Astrocyte (in vitro differentiated cells and primary cell): ENCODE data around the gene SORT1. TPM values are rescaled to one million over a fixed set of nuclear protein-coding genes. Genes with fewer than 3 reads are reported as not detected.

Experiments used
- DNase-seq: peaks from one replicate; pipeline ENCODE4 v3.0.0-alpha.2; 2010; ENCODE audit warnings: low read depth
- FAIRE-seq: peaks from 2 replicates; lab custom pipeline; 2011; peaks lifted over from hg19 to GRCh38; lab: Jason Lieb, UNC
- H2AFZ ChIP-seq: 2 replicates; pipeline ENCODE4 v1.6.0; 2012; ENCODE audit warnings: low read depth, low read length, inconsistent platforms
- H3K27ac ChIP-seq: 2 replicates; pipeline ENCODE4 v1.5.1; 2011; ENCODE audit warnings: low read depth, low read length, inconsistent platforms
- H3K27me3 ChIP-seq: 2 replicates; pipeline ENCODE4 v1.6.0; 2011; ENCODE audit warnings: low read length, inconsistent platforms; ENCODE audit not compliant: insufficient read depth
- H3K36me3 ChIP-seq: 2 replicates; pipeline ENCODE4 v1.5.1; 2011; ENCODE audit warnings: low read length, inconsistent platforms; ENCODE audit not compliant: insufficient read depth
- H3K4me1 ChIP-seq: 2 replicates; pipeline ENCODE4 v1.5.1; 2011; ENCODE audit warnings: low read length, inconsistent platforms; ENCODE audit not compliant: insufficient read depth
- H3K4me2 ChIP-seq: 2 replicates; pipeline ENCODE4 v1.6.0; 2012; ENCODE audit warnings: low read length, inconsistent platforms
- H3K4me3 ChIP-seq: 2 replicates; pipeline ENCODE4 v1.5.1; 2011; ENCODE audit warnings: low read depth, mild to moderate bottlenecking, low read length, inconsistent platforms; ENCODE audit not compliant: insufficient read depth
- H3K79me2 ChIP-seq: 2 replicates; pipeline ENCODE4 v1.6.0; 2012; ENCODE audit warnings: mild to moderate bottlenecking, low read length, inconsistent platforms; ENCODE audit not compliant: insufficient read depth
- H3K9ac ChIP-seq: 2 replicates; pipeline ENCODE4 v1.6.0; 2012; ENCODE audit warnings: mild to moderate bottlenecking, low read length, inconsistent platforms
- H3K9me3 ChIP-seq: 2 replicates; pipeline ENCODE4 v1.5.1; 2012; ENCODE audit warnings: low read depth, mild to moderate bottlenecking, low read length, inconsistent platforms; ENCODE audit not compliant: insufficient read depth
- H4K20me1 ChIP-seq: 2 replicates; pipeline ENCODE4 v1.6.0; 2012; ENCODE audit warnings: low read length, inconsistent platforms; ENCODE audit not compliant: insufficient read depth
- H3K27ac Mint-ChIP-seq: one replicate; pipeline ENCODE4 v1.8.0; 2021; ENCODE audit warnings: mild to moderate bottlenecking, mixed read lengths; ENCODE audit not compliant: unreplicated experiment
- H3K27me3 Mint-ChIP-seq: one replicate; pipeline ENCODE4 v1.8.0; 2021; ENCODE audit warnings: low read depth, mixed read lengths; ENCODE audit not compliant: unreplicated experiment
- H3K36me3 Mint-ChIP-seq: one replicate; pipeline ENCODE4 v1.8.0; 2021; ENCODE audit warnings: low read depth, mixed read lengths; ENCODE audit not compliant: unreplicated experiment
- H3K4me1 Mint-ChIP-seq: one replicate; pipeline ENCODE4 v1.8.0; 2021; ENCODE audit warnings: low read depth, mixed read lengths; ENCODE audit not compliant: unreplicated experiment
- H3K4me3 Mint-ChIP-seq: one replicate; pipeline ENCODE4 v1.8.0; 2021; ENCODE audit warnings: mild to moderate bottlenecking, moderate library complexity, mixed read lengths; ENCODE audit not compliant: unreplicated experiment
- H3K9me3 Mint-ChIP-seq: one replicate; pipeline ENCODE4 v1.8.0; 2021; ENCODE audit warnings: mild to moderate bottlenecking, mixed read lengths; ENCODE audit not compliant: unreplicated experiment
- EZH2 ChIP-seq: IDR thresholded peaks from 2 replicates; pipeline ENCODE4 v1.6.1; 2012; ENCODE audit warnings: mild to moderate bottlenecking, low read length, inconsistent platforms; ENCODE audit not compliant: insufficient read depth
- total RNA-seq: library from RNA; stranded (reverse); gene quantifications from 2 replicates; pipeline ENCODE4 v1.2.1, GENCODE V29; 2021
- TF ChIP-seq, protein P1 (sequence below): IDR thresholded peaks from 2 replicates; pipeline ENCODE4 v1.5.1; 2011; ENCODE audit warnings: low read depth, mild to moderate bottlenecking, inconsistent platforms, low read length, moderate library complexity; ENCODE audit not compliant: insufficient read depth

The SORT1 gene
- total RNA-seq, 1 donor from 2014 or later: 135 TPM

DNA sequence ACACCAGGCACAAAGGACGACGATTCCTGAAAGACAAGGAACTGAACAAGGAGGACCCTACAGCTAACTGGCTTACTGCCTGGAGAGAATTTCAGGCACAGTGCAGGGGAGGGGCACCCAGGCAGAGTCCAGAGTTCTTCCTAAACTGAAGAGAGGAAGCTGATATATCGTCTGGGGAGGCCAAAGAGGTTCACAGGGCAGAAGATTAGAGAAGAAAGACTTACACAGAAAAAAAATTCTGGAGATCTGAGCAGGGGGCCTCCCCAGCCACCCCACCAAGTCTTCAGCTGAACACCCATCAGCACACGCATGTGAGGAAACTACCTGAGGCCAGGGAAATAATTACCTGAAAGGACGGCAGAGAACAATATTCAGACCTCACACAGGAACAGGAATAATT is 24.6 kb downstream of the SORT1 start:
- peaks cover 61% of the 10 kb centered on the region for H3K79me2 ChIP-seq
- TF ChIP-seq EZH2: no peak
- TF ChIP-seq, protein P1, sequence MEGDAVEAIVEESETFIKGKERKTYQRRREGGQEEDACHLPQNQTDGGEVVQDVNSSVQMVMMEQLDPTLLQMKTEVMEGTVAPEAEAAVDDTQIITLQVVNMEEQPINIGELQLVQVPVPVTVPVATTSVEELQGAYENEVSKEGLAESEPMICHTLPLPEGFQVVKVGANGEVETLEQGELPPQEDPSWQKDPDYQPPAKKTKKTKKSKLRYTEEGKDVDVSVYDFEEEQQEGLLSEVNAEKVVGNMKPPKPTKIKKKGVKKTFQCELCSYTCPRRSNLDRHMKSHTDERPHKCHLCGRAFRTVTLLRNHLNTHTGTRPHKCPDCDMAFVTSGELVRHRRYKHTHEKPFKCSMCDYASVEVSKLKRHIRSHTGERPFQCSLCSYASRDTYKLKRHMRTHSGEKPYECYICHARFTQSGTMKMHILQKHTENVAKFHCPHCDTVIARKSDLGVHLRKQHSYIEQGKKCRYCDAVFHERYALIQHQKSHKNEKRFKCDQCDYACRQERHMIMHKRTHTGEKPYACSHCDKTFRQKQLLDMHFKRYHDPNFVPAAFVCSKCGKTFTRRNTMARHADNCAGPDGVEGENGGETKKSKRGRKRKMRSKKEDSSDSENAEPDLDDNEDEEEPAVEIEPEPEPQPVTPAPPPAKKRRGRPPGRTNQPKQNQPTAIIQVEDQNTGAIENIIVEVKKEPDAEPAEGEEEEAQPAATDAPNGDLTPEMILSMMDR: no peak
- H3K9me3 Mint-ChIP-seq: no peaks in the 10 kb centered on the region
- DNase-seq: no peak
- H3K4me1 ChIP-seq: peaks cover 38% of the 10 kb centered on the region
- no peak overlapping the region for H3K9ac ChIP-seq
- H4K20me1 ChIP-seq: no peaks in the 10 kb centered on the region
- H3K27ac Mint-ChIP-seq: peak overlapping the region; percentile 99
- no peaks in the 10 kb centered on the region for H3K27me3 Mint-ChIP-seq
- H3K4me3 ChIP-seq: no peak overlapping the region
- peaks cover 47% of the 10 kb centered on the region for H3K4me1 Mint-ChIP-seq
- H3K36me3 Mint-ChIP-seq: no peaks in the 10 kb centered on the region
- peak overlapping the region; percentile 31 for H3K4me3 Mint-ChIP-seq
- no peak for FAIRE-seq
- H3K36me3 ChIP-seq: no peaks in the 10 kb centered on the region
- no peaks in the 10 kb centered on the region for H3K9me3 ChIP-seq
- no peaks in the 10 kb centered on the region for H3K27me3 ChIP-seq
- no peak overlapping the region for H2AFZ ChIP-seq
- no peak overlapping the region for H3K4me2 ChIP-seq
- H3K27ac ChIP-seq: no peak overlapping the region

DNA sequence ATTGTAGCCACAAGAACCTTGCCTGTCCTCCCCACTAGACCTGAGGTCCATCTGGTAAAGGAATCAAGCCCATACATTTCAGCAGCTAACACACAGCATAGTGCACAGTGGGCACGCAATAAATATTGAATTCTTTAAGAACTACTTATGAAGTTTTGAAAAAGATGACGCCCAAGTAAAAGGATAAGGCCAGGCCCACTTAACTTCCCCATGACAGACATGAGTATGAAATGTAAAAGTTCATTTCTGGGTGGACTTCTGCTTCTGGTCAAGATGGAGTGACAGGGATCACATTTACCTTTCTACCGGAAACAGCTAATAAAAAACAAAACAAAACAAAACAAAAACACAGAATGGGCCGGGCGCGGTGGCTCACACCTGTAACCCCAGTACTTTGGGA is 25.4 kb downstream of the SORT1 start:
- Histone ChIP-seq H2AFZ (no peak overlapping the region), H3K4me2 (no peak overlapping the region), H3K27me3 (no peaks in the 10 kb centered on the region), H3K9me3 (no peaks in the 10 kb centered on the region), H3K9ac (no peak overlapping the region), H4K20me1 (no peaks in the 10 kb centered on the region), H3K27ac (peak overlapping the region; percentile 95), H3K79me2 (peaks cover 53% of the 10 kb centered on the region), H3K4me3 (no peak overlapping the region), H3K36me3 (no peaks in the 10 kb centered on the region), H3K4me1 (peaks cover 38% of the 10 kb centered on the region)
- H3K27me3 Mint-ChIP-seq: no peaks in the 10 kb centered on the region
- FAIRE-seq: no peak
- H3K4me3 Mint-ChIP-seq: peak overlapping the region; percentile 41
- TF ChIP-seq EZH2: no peak
- TF ChIP-seq, protein P1: no peak
- H3K36me3 Mint-ChIP-seq: peaks cover 2% of the 10 kb centered on the region
- DNase-seq: no peak
- H3K4me1 Mint-ChIP-seq: peaks cover 47% of the 10 kb centered on the region
- H3K27ac Mint-ChIP-seq: peak overlapping the region; percentile 99
- H3K9me3 Mint-ChIP-seq: no peaks in the 10 kb centered on the region

DNA sequence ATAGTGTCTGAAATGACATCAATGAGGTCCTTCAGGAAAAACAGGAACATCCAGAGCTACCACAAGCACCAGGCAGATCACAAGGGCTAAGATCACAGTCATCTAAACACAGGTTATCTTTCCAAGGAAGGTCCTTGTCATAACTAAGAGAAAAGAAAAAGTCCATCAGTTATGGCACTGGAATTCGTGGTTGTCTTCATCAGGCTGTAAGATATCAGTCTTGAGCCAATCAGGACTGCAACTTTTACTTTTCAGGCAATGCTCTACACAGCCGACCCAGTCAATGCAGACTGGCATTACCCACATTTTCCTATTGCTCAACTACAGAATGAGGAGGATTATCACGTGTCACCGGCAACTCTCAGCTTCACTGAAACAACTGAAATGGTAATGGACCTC is 26.4 kb downstream of the SORT1 start:
- Mint-ChIP-seq H3K9me3 (no peaks in the 10 kb centered on the region), H3K36me3 (peaks cover 7% of the 10 kb centered on the region), H3K4me3 (peak overlapping the region; percentile 9), H3K27ac (peak overlapping the region; percentile 99), H3K4me1 (peaks cover 45% of the 10 kb centered on the region), H3K27me3 (no peaks in the 10 kb centered on the region)
- H2AFZ ChIP-seq: peak overlapping the region; percentile 7
- H3K27me3 ChIP-seq: no peaks in the 10 kb centered on the region
- DNase-seq (peak; percentile 71), FAIRE-seq (peak; percentile 34)
- peaks cover 38% of the 10 kb centered on the region for H3K4me1 ChIP-seq
- H3K9me3 ChIP-seq: no peaks in the 10 kb centered on the region
- peak overlapping the region; percentile 52 for H3K4me3 ChIP-seq
- H3K79me2 ChIP-seq: peaks cover 43% of the 10 kb centered on the region
- TF ChIP-seq EZH2: no peak
- no peaks in the 10 kb centered on the region for H3K36me3 ChIP-seq
- peak overlapping the region; percentile 95 for H3K27ac ChIP-seq
- H3K9ac ChIP-seq: peak overlapping the region; percentile 83
- peak overlapping the region; percentile 86 for H3K4me2 ChIP-seq
- no peaks in the 10 kb centered on the region for H4K20me1 ChIP-seq
